ENCODE results near the gene ZDHHC8. TPM values are rescaled to one million over a fixed set of nuclear protein-coding genes. Genes with fewer than 3 reads are reported as not detected.

Gene ZDHHC8
- total and polyA plus RNA-seq, 10 of the 15 experiments (the other 5 are each of a cell fraction or from before 2014, with no cell fraction given) = 0.03 to 46.3 (median 5.3) TPM

DNA sequence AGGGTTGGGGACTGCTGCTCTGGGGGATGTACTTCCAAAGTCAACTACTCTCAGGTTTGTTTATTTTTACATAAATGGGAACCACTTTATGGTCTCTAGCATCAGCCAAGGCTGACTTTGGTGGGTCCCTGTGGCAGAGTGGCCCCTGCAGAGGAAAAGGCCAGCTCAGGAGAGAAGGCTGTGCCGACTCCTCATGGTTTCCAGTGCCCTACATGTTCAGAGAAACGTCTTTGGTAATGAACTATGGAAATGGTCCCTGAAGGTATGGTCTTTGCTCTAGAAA, 3.0 kb upstream of the ZDHHC8 start:
- RAD21 ChIA-PET (ENCODE audit: unreplicated experiment) = interaction anchor here (1.1 kb wide), 1 partner anchor 154 kb away, joined by 3 read pairs; no protein-coding TSS in a partner anchor
- intact Hi-C loops (cut with micrococcal nuclease; ENCODE audit: unreplicated experiment) = no loop called here
- SMC1A ChIA-PET (ENCODE audit: uncharacterized antibody, unreplicated experiment) = no interaction called here
- no TSS peak for BruUV-seq (replicated peaks)
- H3K4me1 ChIP-seq (ENCODE audit: control insufficient read depth, insufficient read depth, low read length) = peaks cover 12% of the 10 kb centered on the region
- no peak overlapping the region for H3K4me3 ChIP-seq
- H3K27ac ChIP-seq (ENCODE audit: control insufficient read depth, insufficient read depth) = no peak overlapping the region
- no peak for FAIRE-seq
- CTCF ChIA-PET = interaction anchor here (2.1 kb wide), 1 partner anchor 160 kb away, joined by 7 read pairs; no protein-coding TSS in a partner anchor
- H4K20me1 ChIP-seq (ENCODE audit: control insufficient read depth, insufficient read depth) = no peaks in the 10 kb centered on the region
- TF ChIP-seq ATF7 (IDR thresholded peaks at IDR 0.05; ENCODE audit: low read depth) (no peak), ZBED1 (IDR thresholded peaks at IDR 0.05; ENCODE audit: borderline replicate concordance) (no peak; the same call in 1 of the 2 replicates), PML (IDR thresholded peaks at IDR 0.05; ENCODE audit: low read length) (peak; percentile 61; the same call in 1 of the 2 replicates), POLR2AphosphoS2 (IDR thresholded peaks at IDR 0.05; ENCODE audit: low read depth, low read length) (0 out of 2 replicates have a peak, but pooled peaks have one; percentile 18), STAT3 (IDR thresholded peaks at IDR 0.05; ENCODE audit: low read depth, low read length) (no peak), IKZF1 (conservative IDR thresholded peaks at IDR 0.05) (no peak)
- TF ChIP-seq, protein P1, sequence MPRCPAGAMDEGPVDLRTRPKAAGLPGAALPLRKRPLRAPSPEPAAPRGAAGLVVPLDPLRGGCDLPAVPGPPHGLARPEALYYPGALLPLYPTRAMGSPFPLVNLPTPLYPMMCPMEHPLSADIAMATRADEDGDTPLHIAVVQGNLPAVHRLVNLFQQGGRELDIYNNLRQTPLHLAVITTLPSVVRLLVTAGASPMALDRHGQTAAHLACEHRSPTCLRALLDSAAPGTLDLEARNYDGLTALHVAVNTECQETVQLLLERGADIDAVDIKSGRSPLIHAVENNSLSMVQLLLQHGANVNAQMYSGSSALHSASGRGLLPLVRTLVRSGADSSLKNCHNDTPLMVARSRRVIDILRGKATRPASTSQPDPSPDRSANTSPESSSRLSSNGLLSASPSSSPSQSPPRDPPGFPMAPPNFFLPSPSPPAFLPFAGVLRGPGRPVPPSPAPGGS (IDR thresholded peaks at IDR 0.05; ENCODE audit: borderline replicate concordance, insufficient read depth, low read depth, low read length, poor library complexity, severe bottlenecking) = no peak
- peaks cover 20 to 29% of the 10 kb centered on the region in 2 experiments; a peak in 3 of 4 replicates for H3K36me3 ChIP-seq (ENCODE audit: control insufficient read depth in 2 of 2, insufficient read depth in 2 of 2, low read length in 1 of 2)
- H3K4me2 ChIP-seq (ENCODE audit: control insufficient read depth, insufficient read depth) = no peak overlapping the region
- H2AFZ ChIP-seq (ENCODE audit: control insufficient read depth, low read depth, low read length) = no peak overlapping the region
- H3K9me3 ChIP-seq (replicated peaks; ENCODE audit: control insufficient read depth, insufficient read depth, low read length) = no peaks in the 10 kb centered on the region
- POLR2A ChIA-PET = interaction anchor here (1.8 kb wide), 1 partner anchor 9 kb away, joined by 4 read pairs; no protein-coding TSS in a partner anchor
- H3K27me3 ChIP-seq (replicated peaks in 1 of 2; ENCODE audit: control insufficient read depth in 2 of 2, insufficient read depth in 2 of 2, low read length in 1 of 2) = no peaks in the 10 kb centered on the region
- no peak for DNase-seq (ENCODE audit: low read depth, low spot score)
- ATAC-seq = no peak
- in situ Hi-C loops (cut with MboI) = no loop called here
- peaks cover 11% of the 10 kb centered on the region for H3K79me2 ChIP-seq (ENCODE audit: control insufficient read depth, insufficient read depth, low read length)
- WGBS (ENCODE audit: insufficient coverage, insufficient replicate concordance, low lambda C conversion rate, missing lambda C conversion rate) = 50% methylated on average over 2 of the region's 2 CpGs
- no peak overlapping the region for H3K9ac ChIP-seq (ENCODE audit: control insufficient read depth, insufficient read depth, low read length)

Data from GM12878 (cell line).